C4-2B (cell line): Measurements from ENCODE around the gene TPK1.
A peak's percentile ranks its signal among the peaks of the same experiment; 100 is the strongest.
"Not testable (repeated sequence)": the region's sequence is repeated elsewhere in the genome, so short reads cannot be mapped to it uniquely, and the experiment has no call there.

ENCODE experiments used
- CTCF ChIP-seq: fragments of 450-650 bp; conservative IDR thresholded peaks from 2 replicates; pipeline ENCODE4 v1.5.1; 2017; ENCODE audit warnings: mild to moderate bottlenecking
- ZFX ChIP-seq: fragments of 450-650 bp; IDR thresholded peaks from 2 replicates; pipeline ENCODE4 v1.6.1; 2017

GRCh38 chr7:144726840-144727239 lies 109.0 kb downstream of the TPK1 start:
- peak; percentile 75 for TF ChIP-seq CTCF
- TF ChIP-seq ZFX, result not testable (repeated sequence)
